ENCODE data around the gene PLPPR5.

GRCh38 chr1:98914547-98914946 is 90.1 kb downstream of the PLPPR5 start:
- TF ChIP-seq CTCF (IDR thresholded peaks at IDR 0.05) (no peak), POLR2AphosphoS5 (IDR thresholded peaks at IDR 0.05) (no peak), POLR2A (IDR thresholded peaks at IDR 0.05) (no peak)

Measured in suprapubic skin (tissue), 4 donors.